T-helper 2 cell treated with Interferon-gamma antibody and Interleukin-4, amounts not matched to agents 5 μg/mL and 100 μg/mL, for 36 hours (primary cell): ENCODE results near the gene NAV2.

Experiments
- DNase-seq: peaks from one replicate; pipeline ENCODE4 v3.0.0; 2021; ENCODE audit warnings: low spot score
- H3K27ac Mint-ChIP-seq: one replicate; pipeline ENCODE4 v1.8.0; 2021; ENCODE audit warnings: mild to moderate bottlenecking, mixed read lengths
- H3K27me3 Mint-ChIP-seq: one replicate; pipeline ENCODE4 v1.8.0; 2021; ENCODE audit warnings: low read depth, mixed read lengths
- H3K36me3 Mint-ChIP-seq: one replicate; pipeline ENCODE4 v1.8.0; 2021; ENCODE audit warnings: low read depth, mixed read lengths
- H3K4me1 Mint-ChIP-seq: one replicate; pipeline ENCODE4 v1.8.0; 2021; ENCODE audit warnings: low read depth, mixed read lengths
- H3K4me3 Mint-ChIP-seq: one replicate; pipeline ENCODE4 v1.8.0; 2022; ENCODE audit warnings: mild to moderate bottlenecking, moderate library complexity, mixed read lengths
- H3K9me3 Mint-ChIP-seq: one replicate; pipeline ENCODE4 v1.8.0; 2021; ENCODE audit warnings: mixed read lengths

The NAV2 gene

GRCh38 chr11:19759389-19759788 is 46.8 kb downstream of the NAV2 start:
- Mint-ChIP-seq H3K4me1 (no peaks in the 10 kb centered on the region), H3K9me3 (no peaks in the 10 kb centered on the region), H3K4me3 (no peak overlapping the region), H3K27me3 (peaks cover 5% of the 10 kb centered on the region), H3K36me3 (no peaks in the 10 kb centered on the region), H3K27ac (no peak overlapping the region)
- no peak for DNase-seq

GRCh38 chr11:19762266-19762665 is 49.6 kb downstream of the NAV2 start:
- no peaks in the 10 kb centered on the region for H3K36me3 Mint-ChIP-seq
- H3K27ac Mint-ChIP-seq: no peak overlapping the region
- H3K4me1 Mint-ChIP-seq: no peaks in the 10 kb centered on the region
- no peak for DNase-seq
- no peak overlapping the region for H3K4me3 Mint-ChIP-seq
- H3K27me3 Mint-ChIP-seq: peaks cover 8% of the 10 kb centered on the region
- H3K9me3 Mint-ChIP-seq: no peaks in the 10 kb centered on the region

- H3K4me1 Mint-ChIP-seq: no peaks in the 10 kb centered on the region
- DNase-seq: no peak
- peaks cover 9% of the 10 kb centered on the region for H3K27me3 Mint-ChIP-seq
- H3K36me3 Mint-ChIP-seq: no peaks in the 10 kb centered on the region
- no peaks in the 10 kb centered on the region for H3K9me3 Mint-ChIP-seq
- no peak overlapping the region for H3K4me3 Mint-ChIP-seq
- no peak overlapping the region for H3K27ac Mint-ChIP-seq
These were observed 50.7 kb downstream of the NAV2 start for GRCh38 chr11:19763330-19763729.

- Mint-ChIP-seq H3K27me3 (peaks cover 14% of the 10 kb centered on the region), H3K4me3 (no peak overlapping the region), H3K9me3 (no peaks in the 10 kb centered on the region), H3K27ac (no peak overlapping the region), H3K4me1 (no peaks in the 10 kb centered on the region), H3K36me3 (no peaks in the 10 kb centered on the region)
- no peak for DNase-seq
These were observed 53.6 kb downstream of the NAV2 start for GRCh38 chr11:19766206-19766605.

GRCh38 chr11:19766810-19767209 is 54.2 kb downstream of the NAV2 start:
- DNase-seq: no peak
- H3K4me1 Mint-ChIP-seq: no peaks in the 10 kb centered on the region
- H3K27ac Mint-ChIP-seq: no peak overlapping the region
- peaks cover 18% of the 10 kb centered on the region for H3K27me3 Mint-ChIP-seq
- no peak overlapping the region for H3K4me3 Mint-ChIP-seq
- H3K36me3 Mint-ChIP-seq: no peaks in the 10 kb centered on the region
- no peaks in the 10 kb centered on the region for H3K9me3 Mint-ChIP-seq

GRCh38 chr11:19767627-19768151 is 55.1 kb downstream of the NAV2 start:
- Mint-ChIP-seq H3K27ac (no peak overlapping the region), H3K27me3 (peaks cover 18% of the 10 kb centered on the region), H3K36me3 (no peaks in the 10 kb centered on the region), H3K4me3 (no peak overlapping the region), H3K9me3 (no peaks in the 10 kb centered on the region), H3K4me1 (no peaks in the 10 kb centered on the region)
- DNase-seq: no peak

- no peak for DNase-seq
- no peaks in the 10 kb centered on the region for H3K4me1 Mint-ChIP-seq
- peaks cover 17% of the 10 kb centered on the region for H3K27me3 Mint-ChIP-seq
- no peaks in the 10 kb centered on the region for H3K36me3 Mint-ChIP-seq
- no peaks in the 10 kb centered on the region for H3K9me3 Mint-ChIP-seq
- H3K4me3 Mint-ChIP-seq: no peak overlapping the region
- H3K27ac Mint-ChIP-seq: no peak overlapping the region
These were observed 55.6 kb downstream of the NAV2 start for GRCh38 chr11:19768197-19768596.

GRCh38 chr11:19768815-19769214 is 56.2 kb downstream of the NAV2 start:
- Mint-ChIP-seq H3K4me3 (no peak overlapping the region), H3K4me1 (no peaks in the 10 kb centered on the region), H3K9me3 (no peaks in the 10 kb centered on the region), H3K27ac (no peak overlapping the region), H3K27me3 (peaks cover 13% of the 10 kb centered on the region), H3K36me3 (no peaks in the 10 kb centered on the region)
- DNase-seq: no peak

- no peak overlapping the region for H3K27ac Mint-ChIP-seq
- no peak overlapping the region for H3K4me3 Mint-ChIP-seq
- no peaks in the 10 kb centered on the region for H3K9me3 Mint-ChIP-seq
- H3K36me3 Mint-ChIP-seq: no peaks in the 10 kb centered on the region
- H3K27me3 Mint-ChIP-seq: peaks cover 16% of the 10 kb centered on the region
- no peaks in the 10 kb centered on the region for H3K4me1 Mint-ChIP-seq
- DNase-seq: no peak
These were observed 57.2 kb downstream of the NAV2 start for GRCh38 chr11:19769820-19770219.

GRCh38 chr11:19770277-19770676 is 57.6 kb downstream of the NAV2 start:
- Mint-ChIP-seq H3K27me3 (peaks cover 19% of the 10 kb centered on the region), H3K4me1 (no peaks in the 10 kb centered on the region), H3K4me3 (no peak overlapping the region), H3K36me3 (no peaks in the 10 kb centered on the region), H3K9me3 (no peaks in the 10 kb centered on the region), H3K27ac (no peak overlapping the region)
- no peak for DNase-seq

GRCh38 chr11:19771463-19771862 is 58.8 kb downstream of the NAV2 start:
- H3K36me3 Mint-ChIP-seq: no peaks in the 10 kb centered on the region
- no peak overlapping the region for H3K27ac Mint-ChIP-seq
- H3K9me3 Mint-ChIP-seq: no peaks in the 10 kb centered on the region
- no peak overlapping the region for H3K4me3 Mint-ChIP-seq
- no peaks in the 10 kb centered on the region for H3K4me1 Mint-ChIP-seq
- peaks cover 26% of the 10 kb centered on the region for H3K27me3 Mint-ChIP-seq
- no peak for DNase-seq

- peaks cover 32% of the 10 kb centered on the region for H3K27me3 Mint-ChIP-seq
- H3K9me3 Mint-ChIP-seq: no peaks in the 10 kb centered on the region
- peaks cover under 1% of the 10 kb centered on the region for H3K4me1 Mint-ChIP-seq
- no peak overlapping the region for H3K4me3 Mint-ChIP-seq
- no peak for DNase-seq
- no peaks in the 10 kb centered on the region for H3K36me3 Mint-ChIP-seq
- no peak overlapping the region for H3K27ac Mint-ChIP-seq
These were observed 59.8 kb downstream of the NAV2 start for GRCh38 chr11:19772480-19772879.

GRCh38 chr11:19774329-19774728 is 61.7 kb downstream of the NAV2 start:
- no peak overlapping the region for H3K27ac Mint-ChIP-seq
- peaks cover 3% of the 10 kb centered on the region for H3K4me1 Mint-ChIP-seq
- no peak for DNase-seq
- peaks cover 46% of the 10 kb centered on the region for H3K27me3 Mint-ChIP-seq
- no peaks in the 10 kb centered on the region for H3K9me3 Mint-ChIP-seq
- no peak overlapping the region for H3K4me3 Mint-ChIP-seq
- H3K36me3 Mint-ChIP-seq: no peaks in the 10 kb centered on the region

GRCh38 chr11:19774817-19775580 is 62.4 kb downstream of the NAV2 start:
- Mint-ChIP-seq H3K36me3 (no peaks in the 10 kb centered on the region), H3K27ac (no peak overlapping the region), H3K4me3 (no peak overlapping the region), H3K27me3 (peaks cover 51% of the 10 kb centered on the region), H3K4me1 (peaks cover 3% of the 10 kb centered on the region), H3K9me3 (no peaks in the 10 kb centered on the region)
- no peak for DNase-seq

GRCh38 chr11:19775622-19776021 is 63.0 kb downstream of the NAV2 start:
- Mint-ChIP-seq H3K4me1 (peaks cover 3% of the 10 kb centered on the region), H3K27ac (no peak overlapping the region), H3K4me3 (no peak overlapping the region), H3K36me3 (no peaks in the 10 kb centered on the region), H3K9me3 (no peaks in the 10 kb centered on the region), H3K27me3 (peaks cover 52% of the 10 kb centered on the region)
- no peak for DNase-seq
